Fibroblast of the aortic adventitia (primary cell): ENCODE data around the gene CTCF. TPM values are rescaled to one million over a fixed set of nuclear protein-coding genes. Genes with fewer than 3 reads are reported as not detected.

Source experiments
- DNase-seq: peaks from one replicate; pipeline ENCODE4 v3.0.0-alpha.2; 2010; ENCODE audit warnings: low read depth
- H3K4me3 ChIP-seq: 2 replicates; pipeline ENCODE4 v1.5.1; 2011; ENCODE audit warnings: low read depth, mild to moderate bottlenecking, control low read depth, low read length, moderate library complexity
- total RNA-seq: library from RNA; depleted of rRNA; stranded (reverse); fragments of >200 nt; gene quantifications from 2 replicates; pipeline ENCODE4 v1.2.3, GENCODE V29; 2012; ENCODE audit warnings: low replicate concordance
- TF ChIP-seq, protein P1 (sequence below): IDR thresholded peaks from 2 replicates; pipeline ENCODE4 v1.5.1; 2011; ENCODE audit warnings: mild to moderate bottlenecking, low read length, control low read depth, inconsistent platforms; ENCODE audit not compliant: insufficient read depth

Gene CTCF
- total RNA-seq, 1 donor: 34.3 TPM

DNA sequence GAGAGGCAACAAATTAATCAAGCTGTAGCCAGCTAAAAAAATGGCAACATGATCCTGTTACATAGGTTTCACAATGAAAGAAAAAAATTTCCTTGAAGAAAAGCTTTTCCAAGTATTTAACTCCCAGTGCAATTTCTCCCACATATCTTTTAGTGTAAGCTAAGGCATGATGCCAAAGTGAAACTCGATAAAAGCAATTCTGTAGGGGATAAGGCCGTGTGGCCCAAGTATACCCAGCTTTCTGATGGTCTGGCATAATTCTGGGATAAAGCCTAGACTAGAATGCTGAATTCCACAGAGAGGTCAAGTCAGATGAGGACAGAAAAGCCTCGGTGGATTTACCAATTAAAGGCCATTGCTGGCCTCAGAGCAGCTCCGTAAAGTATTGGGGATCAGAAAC is 36.2 kb downstream of the CTCF start:
- peak; percentile 60 for DNase-seq
- H3K4me3 ChIP-seq: no peak overlapping the region
- TF ChIP-seq, protein P1, sequence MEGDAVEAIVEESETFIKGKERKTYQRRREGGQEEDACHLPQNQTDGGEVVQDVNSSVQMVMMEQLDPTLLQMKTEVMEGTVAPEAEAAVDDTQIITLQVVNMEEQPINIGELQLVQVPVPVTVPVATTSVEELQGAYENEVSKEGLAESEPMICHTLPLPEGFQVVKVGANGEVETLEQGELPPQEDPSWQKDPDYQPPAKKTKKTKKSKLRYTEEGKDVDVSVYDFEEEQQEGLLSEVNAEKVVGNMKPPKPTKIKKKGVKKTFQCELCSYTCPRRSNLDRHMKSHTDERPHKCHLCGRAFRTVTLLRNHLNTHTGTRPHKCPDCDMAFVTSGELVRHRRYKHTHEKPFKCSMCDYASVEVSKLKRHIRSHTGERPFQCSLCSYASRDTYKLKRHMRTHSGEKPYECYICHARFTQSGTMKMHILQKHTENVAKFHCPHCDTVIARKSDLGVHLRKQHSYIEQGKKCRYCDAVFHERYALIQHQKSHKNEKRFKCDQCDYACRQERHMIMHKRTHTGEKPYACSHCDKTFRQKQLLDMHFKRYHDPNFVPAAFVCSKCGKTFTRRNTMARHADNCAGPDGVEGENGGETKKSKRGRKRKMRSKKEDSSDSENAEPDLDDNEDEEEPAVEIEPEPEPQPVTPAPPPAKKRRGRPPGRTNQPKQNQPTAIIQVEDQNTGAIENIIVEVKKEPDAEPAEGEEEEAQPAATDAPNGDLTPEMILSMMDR: no peak

- DNase-seq: no peak
- H3K4me3 ChIP-seq: no peak overlapping the region
- TF ChIP-seq, protein P1: no peak
Measured at GRCh38 chr16:67605641-67606040, 43.3 kb downstream of the CTCF start.

GRCh38 chr16:67606632-67607031 is 44.3 kb downstream of the CTCF start:
- H3K4me3 ChIP-seq: no peak overlapping the region
- DNase-seq: peak; percentile 10
- TF ChIP-seq, protein P1: no peak

DNA sequence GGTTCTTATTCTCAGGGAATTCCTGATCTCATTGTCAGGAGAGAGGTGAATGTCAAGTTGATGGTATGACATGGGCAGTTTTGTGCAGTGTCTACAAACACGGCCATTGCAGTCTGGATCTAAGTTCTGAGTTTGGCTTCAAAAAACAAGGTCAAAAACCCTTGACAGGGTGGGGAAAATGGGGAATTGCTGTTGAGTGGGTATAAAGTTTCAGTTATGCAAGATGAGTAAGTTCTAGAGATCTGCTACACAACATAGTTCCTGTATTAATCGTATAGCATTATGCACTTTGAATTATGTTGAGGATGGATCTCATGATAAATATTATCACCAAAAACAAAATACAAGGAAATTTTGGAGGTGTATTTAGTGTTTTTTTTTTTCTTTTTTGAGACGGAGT is 46.0 kb downstream of the CTCF start:
- no peak overlapping the region for H3K4me3 ChIP-seq
- TF ChIP-seq, protein P1: no peak
- no peak for DNase-seq

DNA sequence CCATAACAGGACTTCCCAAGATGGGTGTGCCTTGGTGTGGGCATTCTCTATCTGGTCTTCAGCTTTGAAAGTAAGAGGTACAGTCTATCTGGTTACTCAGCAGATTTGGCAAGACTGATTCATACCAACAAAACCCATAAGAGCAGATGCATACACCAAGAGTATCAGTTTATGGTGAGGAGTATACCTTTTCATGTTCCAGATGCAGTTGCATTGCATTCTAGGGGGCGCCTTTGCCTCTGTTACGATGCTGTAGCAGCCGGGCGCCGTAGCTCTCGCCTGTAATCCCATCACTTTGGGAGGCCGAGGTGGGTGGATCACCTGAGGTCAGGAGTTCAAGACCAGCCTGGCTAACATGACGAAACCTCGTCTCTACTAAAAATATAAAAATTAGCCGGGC is 51.5 kb downstream of the CTCF start:
- no peak for DNase-seq
- TF ChIP-seq, protein P1: no peak
- H3K4me3 ChIP-seq: no peak overlapping the region

- TF ChIP-seq, protein P1: no peak
- no peak for DNase-seq
Measured at GRCh38 chr16:67628216-67628615, 65.9 kb downstream of the CTCF start.

DNA sequence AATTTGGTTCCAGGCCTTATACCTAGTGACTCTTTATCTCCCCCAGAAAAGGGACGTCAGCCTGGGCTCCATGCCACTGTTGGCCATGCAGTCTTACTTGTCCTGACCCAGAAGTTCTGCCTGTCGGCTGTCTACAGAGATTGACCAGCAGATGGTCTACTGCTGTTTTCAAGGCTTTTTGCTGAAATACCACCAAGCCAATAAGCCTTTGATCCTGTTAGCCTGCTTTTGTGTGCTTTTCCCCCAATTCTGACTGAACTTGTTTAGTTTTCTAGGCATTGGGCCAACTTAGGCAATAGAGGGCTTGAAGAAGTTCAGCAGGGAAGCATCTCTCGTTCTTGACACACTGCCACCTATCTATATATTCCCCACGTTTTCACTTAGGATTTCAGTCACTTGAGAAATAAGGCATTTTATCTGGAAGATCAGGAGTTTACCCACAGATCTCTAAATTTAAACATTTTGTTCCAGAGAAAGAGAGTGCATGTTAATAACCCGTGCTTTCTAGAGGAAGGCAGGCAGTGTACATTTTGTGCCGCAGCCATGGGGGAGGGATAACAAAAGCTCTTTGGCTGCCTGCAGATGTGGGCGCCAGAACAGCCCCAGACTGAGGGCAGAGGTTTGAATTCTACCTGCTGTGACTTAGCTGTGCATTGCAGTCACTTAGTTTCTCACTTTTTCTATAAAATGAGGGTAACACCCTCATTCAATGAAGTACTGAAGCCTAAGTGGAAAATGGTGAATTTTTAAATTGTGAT is 70.3 kb downstream of the CTCF start:
- TF ChIP-seq, protein P1: no peak
- DNase-seq: peak; percentile 31
- H3K4me3 ChIP-seq: no peak overlapping the region

More at GRCh38 chr16:67628216-67628615, 65.9 kb downstream of the CTCF start:
- H3K4me3 ChIP-seq: no peak overlapping the region
